Endodermal cell (in vitro differentiated cells): ENCODE measurements around the gene ANGPTL5. TPM values are rescaled to one million over a fixed set of nuclear protein-coding genes. Genes with fewer than 3 reads are reported as not detected.

Experiments
- DNase-seq: peaks from one replicate; pipeline ENCODE4 v3.0.0-alpha.2; 2017
- H3K27ac ChIP-seq: 2 replicates; pipeline ENCODE4 v1.5.1; 2013; ENCODE audit warnings: mild to moderate bottlenecking, low read depth, low read length, moderate library complexity
- H3K27me3 ChIP-seq: 2 replicates; pipeline ENCODE4 v1.6.1; 2013; ENCODE audit warnings: mild to moderate bottlenecking, low read length, moderate library complexity; ENCODE audit not compliant: insufficient read depth, control insufficient read depth, poor library complexity, severe bottlenecking
- H3K36me3 ChIP-seq: 2 replicates; pipeline ENCODE4 v1.7.0; 2013; ENCODE audit warnings: mild to moderate bottlenecking, low read length, moderate library complexity; ENCODE audit not compliant: control insufficient read depth, insufficient read depth
- H3K4me1 ChIP-seq: one replicate; pipeline ENCODE4 v1.7.0; 2013; ENCODE audit warnings: low read length; ENCODE audit not compliant: control insufficient read depth, insufficient read depth
- H3K4me3 ChIP-seq: 2 replicates; pipeline ENCODE4 v1.5.1; 2013; ENCODE audit warnings: mild to moderate bottlenecking, low read length, moderate library complexity
- H3K9ac ChIP-seq: 2 replicates; pipeline ENCODE4 v1.6.1; 2013; ENCODE audit warnings: mild to moderate bottlenecking, low read length, moderate library complexity; ENCODE audit not compliant: poor library complexity, severe bottlenecking; ENCODE audit errors: extremely low read depth
- H3K9me3 ChIP-seq: 2 replicates; pipeline ENCODE4 v1.6.1; 2013; ENCODE audit warnings: mild to moderate bottlenecking, low read length, moderate library complexity; ENCODE audit not compliant: control insufficient read depth
- H3K27ac Mint-ChIP-seq: 2 replicates; pipeline ENCODE4 v1.8.0; 2020; ENCODE audit warnings: mixed read lengths
- H3K27me3 Mint-ChIP-seq: 2 replicates; pipeline ENCODE4 v1.8.0; 2021; ENCODE audit warnings: mild to moderate bottlenecking, mixed read lengths; ENCODE audit not compliant: insufficient read depth
- H3K36me3 Mint-ChIP-seq: 2 replicates; pipeline ENCODE4 v1.8.0; 2020; ENCODE audit warnings: low read depth, mixed read lengths
- H3K4me1 Mint-ChIP-seq: 2 replicates; pipeline ENCODE4 v1.8.0; 2020; ENCODE audit warnings: mixed read lengths
- H3K4me3 Mint-ChIP-seq: 2 replicates; pipeline ENCODE4 v1.8.0; 2020; ENCODE audit warnings: mild to moderate bottlenecking, moderate library complexity, mixed read lengths
- H3K9me3 Mint-ChIP-seq: 2 replicates; pipeline ENCODE4 v1.8.0; 2020; ENCODE audit warnings: mild to moderate bottlenecking, mixed read lengths
- CTCF ChIP-seq: fragments of 200-600 bp; sonication (generic); conservative IDR thresholded peaks from 2 replicates; pipeline ENCODE4 v1.5.0; 2021; ENCODE audit warnings: antibody characterized with exemption, mild to moderate bottlenecking
- WGBS, 2 experiments: methylation state at CpG; one replicate each; pipeline versions ENCODE4 v1.1.5 to v1.1.7; 2013; ENCODE audit warnings: missing lambda C conversion rate in 2 of 2, mixed read lengths in 1 of 2; ENCODE audit not compliant: insufficient coverage in 1 of 2, insufficient read length in 1 of 2; 5-methylcytosine and 5-hydroxymethylcytosine counted together
- total RNA-seq, 2 donors: library from RNA; stranded (reverse); fragmentation: NEBNext Ultra II Directional in 1 of 2; extraction: Animal tissue kit (Norgen Biotek cat#: 25700) in 1 of 2; gene quantifications; 2 replicates in 1 of 2; 3 replicates in 1 of 2; pipeline ENCODE4 v1.2.1, GENCODE V29; 2021

Gene ANGPTL5
- total RNA-seq, 2 donors from 2014 or later: not detected

GRCh38 chr11:101914341-101914737 lies 2.0 kb downstream of the ANGPTL5 start:
- peaks cover 18% of the 10 kb centered on the region for H3K4me1 Mint-ChIP-seq
- TF ChIP-seq CTCF: no peak
- H3K4me1 ChIP-seq: no peaks in the 10 kb centered on the region
- WGBS, 2 experiments: 26 to 29% methylated on average over 3 to 6 of the region's 6 CpGs
- H3K9me3 Mint-ChIP-seq: no peaks in the 10 kb centered on the region
- H3K9me3 ChIP-seq: no peaks in the 10 kb centered on the region
- H3K36me3 Mint-ChIP-seq: no peaks in the 10 kb centered on the region
- H3K4me3 ChIP-seq: peak overlapping the region; percentile 86
- DNase-seq: no peak
- H3K9ac ChIP-seq: peak overlapping the region; percentile 17
- peak overlapping the region; percentile 93 for H3K27ac Mint-ChIP-seq
- H3K36me3 ChIP-seq: no peaks in the 10 kb centered on the region
- no peaks in the 10 kb centered on the region for H3K27me3 ChIP-seq
- peak overlapping the region; percentile 25 for H3K27ac ChIP-seq
- H3K27me3 Mint-ChIP-seq: no peaks in the 10 kb centered on the region
- H3K4me3 Mint-ChIP-seq: peak overlapping the region; percentile 84

- H3K4me1 Mint-ChIP-seq: peaks cover 18% of the 10 kb centered on the region
- Histone ChIP-seq H3K4me1 (no peaks in the 10 kb centered on the region), H3K4me3 (no peak overlapping the region), H3K27me3 (no peaks in the 10 kb centered on the region), H3K36me3 (no peaks in the 10 kb centered on the region), H3K9me3 (no peaks in the 10 kb centered on the region), H3K9ac (no peak overlapping the region), H3K27ac (no peak overlapping the region)
- H3K36me3 Mint-ChIP-seq: no peaks in the 10 kb centered on the region
- no peak overlapping the region for H3K27ac Mint-ChIP-seq
- no peak for DNase-seq
- TF ChIP-seq CTCF: no peak
- H3K9me3 Mint-ChIP-seq: no peaks in the 10 kb centered on the region
- WGBS, 2 experiments: 91 to 98% methylated on average over 5 of the region's 5 CpGs
- H3K4me3 Mint-ChIP-seq: no peak overlapping the region
- H3K27me3 Mint-ChIP-seq: no peaks in the 10 kb centered on the region
Observed at GRCh38 chr11:101913656-101914055, 2.7 kb downstream of the ANGPTL5 start.

GRCh38 chr11:101912823-101913284 lies 3.5 kb downstream of the ANGPTL5 start:
- H3K27me3 ChIP-seq: no peaks in the 10 kb centered on the region
- no peaks in the 10 kb centered on the region for H3K9me3 ChIP-seq
- Mint-ChIP-seq H3K4me3 (no peak overlapping the region), H3K9me3 (no peaks in the 10 kb centered on the region), H3K4me1 (peaks cover 18% of the 10 kb centered on the region), H3K36me3 (no peaks in the 10 kb centered on the region), H3K27ac (no peak overlapping the region), H3K27me3 (no peaks in the 10 kb centered on the region)
- no peaks in the 10 kb centered on the region for H3K4me1 ChIP-seq
- 32 to 58% methylated on average over 2 to 3 of the region's 3 CpGs for WGBS, 2 experiments
- DNase-seq: no peak
- H3K4me3 ChIP-seq: no peak overlapping the region
- TF ChIP-seq CTCF: no peak
- no peaks in the 10 kb centered on the region for H3K36me3 ChIP-seq
- H3K27ac ChIP-seq: no peak overlapping the region
- no peak overlapping the region for H3K9ac ChIP-seq
